Measurements from ENCODE around the gene SPEM1. TPM values are rescaled to one million over a fixed set of nuclear protein-coding genes. Genes with fewer than 3 reads are reported as not detected.

Gene SPEM1
- total and polyA plus RNA-seq, 2 donors (not counting 1 experiment from before 2014, with no cell fraction given): not detected

DNA sequence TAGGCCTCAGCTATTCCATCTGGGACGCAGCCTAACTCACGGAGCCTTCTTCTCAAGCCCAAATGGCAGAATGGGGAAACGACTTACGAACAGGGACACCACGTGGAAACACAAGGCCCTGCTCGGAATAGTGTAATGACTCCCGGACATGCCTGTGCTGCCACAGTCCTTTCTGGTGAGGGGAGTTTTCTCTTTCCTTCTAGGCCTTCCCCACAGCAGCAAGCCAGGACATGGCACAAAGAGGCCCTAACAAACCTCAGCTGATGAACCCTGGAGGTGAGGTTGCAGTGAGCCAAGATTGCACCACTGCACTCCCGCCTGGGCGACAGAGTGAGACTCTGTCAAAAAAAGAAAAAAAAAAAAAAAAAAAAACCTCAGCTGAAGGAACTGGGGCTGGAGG is 44.0 kb downstream of the SPEM1 start:
- peaks cover 8 to 12% of the 10 kb centered on the region in 2 donors for H3K4me1 ChIP-seq (ENCODE audit: control insufficient read depth in 2 of 2, insufficient read depth in 2 of 2, low read length in 2 of 2)
- no peaks in the 10 kb centered on the region for H3K9me3 ChIP-seq (ENCODE audit: control extremely low read depth in 1 of 3, control insufficient read depth in 2 of 3, insufficient read depth in 1 of 3, low read length in 2 of 3)
- H3K79me2 ChIP-seq (ENCODE audit: control insufficient read depth, insufficient read depth, low read length): peaks cover 19% of the 10 kb centered on the region
- no peak overlapping the region for H3K27ac Mint-ChIP-seq
- no peak overlapping the region for H3K4me3 Mint-ChIP-seq
- peaks cover 0 to 29% of the 10 kb centered on the region in 2 experiments for H3K36me3 ChIP-seq (replicated peaks in 1 of 2; ENCODE audit: control extremely low read depth in 1 of 2, control insufficient read depth in 1 of 2, extremely low read depth in 1 of 2, insufficient read depth in 2 of 2, low read length in 1 of 2)
- H3K4me2 ChIP-seq (replicated peaks; ENCODE audit: low read depth, low read length, poor library complexity, severe bottlenecking): no peak overlapping the region
- TF ChIP-seq EZH2 (IDR thresholded peaks at IDR 0.05; ENCODE audit: borderline replicate concordance, insufficient read depth, low read depth, low read length, poor library complexity, severe bottlenecking): no peak
- TF ChIP-seq, protein P1, sequence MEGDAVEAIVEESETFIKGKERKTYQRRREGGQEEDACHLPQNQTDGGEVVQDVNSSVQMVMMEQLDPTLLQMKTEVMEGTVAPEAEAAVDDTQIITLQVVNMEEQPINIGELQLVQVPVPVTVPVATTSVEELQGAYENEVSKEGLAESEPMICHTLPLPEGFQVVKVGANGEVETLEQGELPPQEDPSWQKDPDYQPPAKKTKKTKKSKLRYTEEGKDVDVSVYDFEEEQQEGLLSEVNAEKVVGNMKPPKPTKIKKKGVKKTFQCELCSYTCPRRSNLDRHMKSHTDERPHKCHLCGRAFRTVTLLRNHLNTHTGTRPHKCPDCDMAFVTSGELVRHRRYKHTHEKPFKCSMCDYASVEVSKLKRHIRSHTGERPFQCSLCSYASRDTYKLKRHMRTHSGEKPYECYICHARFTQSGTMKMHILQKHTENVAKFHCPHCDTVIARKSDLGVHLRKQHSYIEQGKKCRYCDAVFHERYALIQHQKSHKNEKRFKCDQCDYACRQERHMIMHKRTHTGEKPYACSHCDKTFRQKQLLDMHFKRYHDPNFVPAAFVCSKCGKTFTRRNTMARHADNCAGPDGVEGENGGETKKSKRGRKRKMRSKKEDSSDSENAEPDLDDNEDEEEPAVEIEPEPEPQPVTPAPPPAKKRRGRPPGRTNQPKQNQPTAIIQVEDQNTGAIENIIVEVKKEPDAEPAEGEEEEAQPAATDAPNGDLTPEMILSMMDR (IDR thresholded peaks at IDR 0.05): no peak
- peaks cover 41% of the 10 kb centered on the region for H4K20me1 ChIP-seq (ENCODE audit: control insufficient read depth, insufficient read depth, low read length, poor library complexity, severe bottlenecking)
- peaks cover 18% of the 10 kb centered on the region for H3K4me1 Mint-ChIP-seq
- no peak overlapping the region for H3K9ac ChIP-seq (ENCODE audit: low read length)
- DNase-seq (no peak), ATAC-seq (ENCODE audit: low read depth) (no peak)
- H3K9me3 Mint-ChIP-seq (ENCODE audit: insufficient read depth): no peaks in the 10 kb centered on the region
- no peak overlapping the region for H3K4me3 ChIP-seq (ENCODE audit: control extremely low read depth in 1 of 5, extremely low read depth in 1 of 5, insufficient read depth in 1 of 5, low read depth in 2 of 5, low read length in 4 of 5)
- 96% methylated on average over 5 of the region's 9 CpGs for WGBS (ENCODE audit: insufficient coverage)
- POLR2A ChIA-PET: interaction anchor here (0.6 to 0.8 kb wide), 3 partner anchors 97 to 221 kb away, joined by 4 to 10 read pairs (median 6); no protein-coding TSS in a partner anchor
- H3K27ac ChIP-seq (ENCODE audit: low read length in 2 of 2): no peak overlapping the region
- intact Hi-C loops (cut with micrococcal nuclease): no loop called here
- no peaks in the 10 kb centered on the region for H3K27me3 ChIP-seq (replicated peaks in 1 of 4; ENCODE audit: control extremely low read depth in 1 of 4, control insufficient read depth in 3 of 4, insufficient read depth in 4 of 4, low read length in 3 of 4)
- H3K27me3 Mint-ChIP-seq: no peaks in the 10 kb centered on the region
- CTCF ChIA-PET: interaction anchor here (0.6 kb wide), 1 partner anchor 72 kb away, joined by 3 read pairs; no protein-coding TSS in a partner anchor
- no peak overlapping the region for H2AFZ ChIP-seq (ENCODE audit: insufficient read depth, low read depth, low read length, poor library complexity, severe bottlenecking)

GRCh38 chr17:7465597-7466275 is 45.6 kb downstream of the SPEM1 start:
- peaks cover 0 to 29% of the 10 kb centered on the region in 2 experiments for H3K36me3 ChIP-seq (replicated peaks in 1 of 2; ENCODE audit: control extremely low read depth in 1 of 2, control insufficient read depth in 1 of 2, extremely low read depth in 1 of 2, insufficient read depth in 2 of 2, low read length in 1 of 2)
- intact Hi-C loops (cut with micrococcal nuclease): no loop called here
- CTCF ChIA-PET: no interaction called here
- peaks cover 8 to 12% of the 10 kb centered on the region in 2 donors for H3K4me1 ChIP-seq (ENCODE audit: control insufficient read depth in 2 of 2, insufficient read depth in 2 of 2, low read length in 2 of 2)
- Mint-ChIP-seq H3K9me3 (ENCODE audit: insufficient read depth) (no peaks in the 10 kb centered on the region), H3K4me3 (no peak overlapping the region), H3K27me3 (no peaks in the 10 kb centered on the region), H3K4me1 (peaks cover 18% of the 10 kb centered on the region), H3K27ac (no peak overlapping the region)
- H2AFZ ChIP-seq (ENCODE audit: insufficient read depth, low read depth, low read length, poor library complexity, severe bottlenecking): no peak overlapping the region
- H3K9me3 ChIP-seq (ENCODE audit: control extremely low read depth in 1 of 3, control insufficient read depth in 2 of 3, insufficient read depth in 1 of 3, low read length in 2 of 3): no peaks in the 10 kb centered on the region
- DNase-seq (no peak), ATAC-seq (ENCODE audit: low read depth) (no peak)
- H3K9ac ChIP-seq (ENCODE audit: low read length): no peak overlapping the region
- 97% methylated on average over 31 of the region's 33 CpGs for WGBS (ENCODE audit: insufficient coverage)
- TF ChIP-seq, protein P1 (IDR thresholded peaks at IDR 0.05): no peak
- TF ChIP-seq EZH2 (IDR thresholded peaks at IDR 0.05; ENCODE audit: borderline replicate concordance, insufficient read depth, low read depth, low read length, poor library complexity, severe bottlenecking): no peak
- no peak overlapping the region for H3K4me2 ChIP-seq (replicated peaks; ENCODE audit: low read depth, low read length, poor library complexity, severe bottlenecking)
- POLR2A ChIA-PET: interaction anchor here (0.6 to 1.3 kb wide), 4 partner anchors 11 to 88 kb away, joined by 3 to 4 read pairs (median 4); partner anchors contain the start of gene ZBTB4
- H3K4me3 ChIP-seq (ENCODE audit: control extremely low read depth in 1 of 5, extremely low read depth in 1 of 5, insufficient read depth in 1 of 5, low read depth in 2 of 5, low read length in 4 of 5): no peak overlapping the region
- peaks cover 40% of the 10 kb centered on the region for H4K20me1 ChIP-seq (ENCODE audit: control insufficient read depth, insufficient read depth, low read length, poor library complexity, severe bottlenecking)
- H3K79me2 ChIP-seq (ENCODE audit: control insufficient read depth, insufficient read depth, low read length): peaks cover 26% of the 10 kb centered on the region
- no peak overlapping the region for H3K27ac ChIP-seq (ENCODE audit: low read length in 2 of 2)
- H3K27me3 ChIP-seq (replicated peaks in 1 of 4; ENCODE audit: control extremely low read depth in 1 of 4, control insufficient read depth in 3 of 4, insufficient read depth in 4 of 4, low read length in 3 of 4): no peaks in the 10 kb centered on the region

Measured in B cell (primary cell).